Measurements from ENCODE around the gene SAP30L.

The SAP30L gene

DNA sequence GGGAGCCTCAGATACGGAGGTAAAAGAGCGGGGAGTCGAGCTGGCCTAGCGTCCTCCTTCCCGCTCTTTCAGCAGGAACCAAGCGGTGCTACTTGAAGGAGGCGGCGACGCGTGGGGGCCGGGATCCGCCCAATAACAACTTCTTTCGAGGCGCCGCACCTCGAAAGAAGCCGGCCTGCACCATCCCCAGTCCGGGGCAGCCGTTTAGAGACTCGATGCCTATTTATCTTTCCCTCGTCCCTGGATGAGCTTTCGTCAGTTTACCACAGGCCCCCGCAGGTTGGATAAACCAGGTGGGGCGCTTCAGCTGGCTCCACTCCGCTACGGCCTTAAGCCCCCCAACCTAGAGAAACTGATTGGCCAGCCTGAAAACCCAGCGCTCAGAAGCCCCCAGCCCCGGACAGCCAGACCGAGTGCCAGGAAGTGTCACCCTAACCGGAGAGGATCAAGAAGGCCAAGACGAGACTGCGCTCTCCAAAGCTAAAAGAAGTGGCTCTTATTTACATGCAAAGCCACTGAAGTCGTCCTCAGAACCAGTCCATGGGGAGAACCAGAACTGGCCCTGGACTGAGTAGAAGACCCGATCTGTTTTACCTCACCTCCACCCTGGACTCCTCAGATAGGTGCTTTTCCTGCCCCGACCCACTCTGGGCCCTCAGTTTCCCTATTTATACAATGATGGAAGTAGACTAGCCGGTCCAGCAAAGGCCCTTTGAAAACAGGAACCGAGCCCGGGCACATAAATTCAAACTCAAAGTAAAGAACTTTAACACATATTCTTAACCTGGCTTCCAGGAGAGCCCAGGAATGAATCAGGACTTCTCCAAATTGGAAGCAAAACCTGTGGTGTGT is 30.8 kb downstream of the SAP30L start:
- no peak for TF ChIP-seq CTCF (IDR thresholded peaks at IDR 0.05; ENCODE audit: extremely low read depth, missing control alignments)
- DNase-seq (ENCODE audit: low spot score) = no peak

DNA sequence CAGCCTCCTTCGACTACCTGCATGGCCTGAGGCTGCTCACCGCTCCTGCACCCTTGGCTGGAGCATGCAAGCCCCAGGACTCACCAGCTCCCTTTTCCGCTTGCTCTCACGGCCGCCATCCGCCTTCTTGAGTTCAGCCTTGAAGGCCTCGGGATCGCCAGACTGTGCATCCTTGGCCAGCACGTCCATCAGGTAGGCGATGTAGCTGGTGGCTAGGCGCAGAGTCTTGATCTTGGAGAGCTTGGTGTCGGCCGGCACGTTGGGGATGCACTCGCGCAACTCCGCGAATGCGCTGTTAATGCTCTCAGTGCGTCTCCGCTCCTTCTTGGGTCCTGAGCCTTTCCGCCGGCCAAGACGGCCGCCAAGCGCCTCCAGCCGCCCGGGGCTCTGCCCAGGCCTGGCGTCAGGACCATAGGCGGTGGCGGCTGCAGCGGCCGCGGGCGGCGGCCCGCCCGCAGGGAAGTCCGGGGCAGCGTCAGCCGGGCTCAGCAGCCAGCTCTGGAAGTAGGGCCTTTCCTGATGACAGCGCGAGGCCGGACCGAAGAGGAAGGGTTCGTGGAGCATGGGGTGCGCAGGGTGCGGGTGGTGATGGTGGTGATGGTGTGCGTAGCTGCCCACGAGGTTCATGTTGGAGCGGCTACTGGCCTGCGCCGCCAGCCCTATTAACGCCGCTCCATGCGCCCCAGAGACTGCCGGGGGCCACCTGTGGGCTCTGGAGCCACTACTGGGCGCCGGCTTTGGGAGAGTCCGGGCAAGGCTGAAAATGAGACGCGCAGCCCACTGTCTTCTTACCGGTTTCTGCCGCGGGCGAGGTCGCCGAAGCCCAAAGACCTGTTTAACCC is 31.8 kb downstream of the SAP30L start:
- no peak for TF ChIP-seq CTCF (IDR thresholded peaks at IDR 0.05; ENCODE audit: extremely low read depth, missing control alignments)
- DNase-seq (ENCODE audit: low spot score) = peak; percentile 49

DNA sequence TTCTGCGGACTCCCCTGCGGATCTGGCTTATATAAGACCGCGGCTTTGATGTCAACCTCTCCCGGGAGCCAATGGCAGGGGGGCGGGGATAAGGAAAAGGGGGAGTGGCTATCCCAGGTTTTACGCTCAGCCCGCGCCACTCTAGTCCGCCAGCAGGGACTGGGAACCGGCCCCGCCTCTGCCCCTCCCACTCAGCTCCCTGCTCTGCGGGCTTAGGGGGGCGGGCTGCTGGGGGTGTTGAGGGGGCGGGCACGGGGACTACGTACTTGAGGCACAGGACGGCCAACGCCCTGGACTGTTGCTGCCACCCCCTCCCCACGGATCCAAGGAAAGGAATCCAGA is 32.4 kb downstream of the SAP30L start, which contains the start of gene HAND1:
TSS of gene HAND1 (minus strand) at position 4 of the 342 bp plus-strand sequence. CDS start 219 bp downstream, outside the sequence.
- no peak for TF ChIP-seq CTCF (IDR thresholded peaks at IDR 0.05; ENCODE audit: extremely low read depth, missing control alignments)
- DNase-seq (ENCODE audit: low spot score) = no peak

DNA sequence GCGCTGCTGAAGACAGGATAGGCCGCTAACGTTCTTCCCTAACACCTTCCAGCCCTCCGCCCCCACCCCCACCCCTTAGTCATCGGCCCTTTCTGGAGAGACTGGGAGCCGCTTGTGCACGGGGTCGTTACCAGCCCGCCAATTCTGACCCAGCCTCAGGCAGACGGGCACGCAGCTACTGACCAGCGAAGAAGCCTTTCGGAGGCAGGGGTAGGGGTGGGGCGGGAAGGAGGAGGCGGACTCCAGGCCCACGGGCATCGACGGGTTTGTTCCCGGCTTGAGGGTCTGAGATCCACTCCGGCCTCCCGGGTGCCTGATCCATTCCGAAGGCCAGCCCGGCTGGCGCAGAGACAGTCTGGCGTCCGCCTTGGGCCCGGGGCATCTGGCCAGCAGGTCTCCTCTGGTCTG is 33.0 kb downstream of the SAP30L start:
- TF ChIP-seq CTCF (IDR thresholded peaks at IDR 0.05; ENCODE audit: extremely low read depth, missing control alignments) = no peak
- no peak for DNase-seq (ENCODE audit: low spot score)

DNA sequence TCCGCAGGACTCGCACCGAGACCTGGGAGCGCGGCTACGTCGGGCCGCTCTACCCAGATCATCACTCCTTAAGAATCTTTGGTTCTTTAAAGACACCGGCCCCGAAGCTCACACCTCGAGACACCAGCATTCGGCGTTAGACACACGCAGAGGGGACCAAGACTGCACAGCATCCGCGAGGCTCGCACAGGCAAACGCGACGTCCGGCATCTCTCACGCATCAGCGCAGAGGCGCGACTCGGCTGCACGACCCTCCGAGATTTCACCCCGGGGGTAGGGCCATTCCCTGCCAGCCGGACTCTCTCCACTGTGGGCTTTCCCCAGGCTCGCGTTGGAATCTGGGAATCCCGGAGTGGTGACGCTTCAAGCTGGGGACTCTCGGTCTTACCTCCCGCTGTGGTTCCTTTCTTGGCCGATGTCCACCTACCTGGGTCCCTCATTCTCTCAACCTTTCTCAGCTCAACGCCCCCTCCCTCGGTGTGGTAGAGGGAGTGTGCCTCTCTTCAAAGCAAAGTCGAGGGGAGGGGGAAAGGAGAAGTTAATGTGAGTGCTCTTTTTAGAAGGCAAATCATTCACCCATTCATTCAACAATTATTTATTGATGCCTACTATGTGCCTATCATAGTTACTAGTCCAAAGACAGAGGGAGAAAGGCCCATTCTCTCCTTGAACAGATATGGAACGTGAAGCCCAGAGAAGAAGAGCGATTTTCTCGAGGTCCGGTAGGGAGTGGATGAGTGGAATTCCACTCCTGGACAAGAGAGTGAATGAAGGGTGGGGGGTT is 33.6 kb downstream of the SAP30L start:
- TF ChIP-seq CTCF (IDR thresholded peaks at IDR 0.05; ENCODE audit: extremely low read depth, missing control alignments) = no peak
- DNase-seq (ENCODE audit: low spot score) = peak; percentile 43

GRCh38 chr5:154479944-154480750 is 34.4 kb downstream of the SAP30L start:
- DNase-seq (ENCODE audit: low spot score) = peak; percentile 57
- TF ChIP-seq CTCF (IDR thresholded peaks at IDR 0.05; ENCODE audit: extremely low read depth, missing control alignments) = no peak

Measured in GM20000 (cell line).